Measurements from ENCODE around the gene TNC. TPM values are rescaled to one million over a fixed set of nuclear protein-coding genes. Genes with fewer than 3 reads are reported as not detected.

TNC gene
- total RNA-seq, 6 experiments from 2014 or later = 1.7 to 9.3 (median 4.0) TPM

- H3K4me1 ChIP-seq = no peaks in the 10 kb centered on the region
- no peak overlapping the region for H3K27ac ChIP-seq
- ATAC-seq (no peak), DNase-seq (no peak)
- H3K36me3 ChIP-seq = no peaks in the 10 kb centered on the region
- no peak for TF ChIP-seq POLR2A (IDR thresholded peaks at IDR 0.05)
- no peak for TF ChIP-seq CTCF (IDR thresholded peaks at IDR 0.05)
- no peaks in the 10 kb centered on the region for H3K27me3 ChIP-seq
- H3K4me3 ChIP-seq = no peak overlapping the region
- no peaks in the 10 kb centered on the region for H3K9me3 ChIP-seq
- WGBS (ENCODE audit: insufficient coverage, low coverage, low lambda C conversion rate, missing lambda C conversion rate) = 76% methylated on average over 1 of the region's 1 CpG
- intact Hi-C loops (cut with DNase I) = no loop called here
Measured at GRCh38 chr9:115032296-115032695, 85.7 kb downstream of the TNC start.

GRCh38 chr9:115030006-115030405 is 88.0 kb downstream of the TNC start:
- DNase-seq (no peak), ATAC-seq (no peak)
- intact Hi-C loops (cut with DNase I) = no loop called here
- no peaks in the 10 kb centered on the region for H3K27me3 ChIP-seq
- no peak for TF ChIP-seq CTCF (IDR thresholded peaks at IDR 0.05)
- no peak for TF ChIP-seq POLR2A (IDR thresholded peaks at IDR 0.05)
- WGBS (ENCODE audit: insufficient coverage, low coverage, low lambda C conversion rate, missing lambda C conversion rate) = 59% methylated on average over 4 of the region's 4 CpGs
- H3K27ac ChIP-seq = no peak overlapping the region
- H3K4me1 ChIP-seq = no peaks in the 10 kb centered on the region
- H3K4me3 ChIP-seq = no peak overlapping the region
- H3K36me3 ChIP-seq = no peaks in the 10 kb centered on the region
- no peaks in the 10 kb centered on the region for H3K9me3 ChIP-seq

- no peaks in the 10 kb centered on the region for H3K27me3 ChIP-seq
- no peak for ATAC-seq
- intact Hi-C loops (cut with DNase I) = no loop called here
- H3K4me1 ChIP-seq = no peaks in the 10 kb centered on the region
- no peak for DNase-seq
- no peak for TF ChIP-seq POLR2A (IDR thresholded peaks at IDR 0.05)
- no peak for TF ChIP-seq CTCF (IDR thresholded peaks at IDR 0.05)
- no peak overlapping the region for H3K27ac ChIP-seq
- H3K4me3 ChIP-seq = no peak overlapping the region
- H3K9me3 ChIP-seq = no peaks in the 10 kb centered on the region
- no peaks in the 10 kb centered on the region for H3K36me3 ChIP-seq
Measured at GRCh38 chr9:115025721-115026120, 92.2 kb downstream of the TNC start.

- WGBS (ENCODE audit: insufficient coverage, low coverage, low lambda C conversion rate, missing lambda C conversion rate) = 57% methylated on average over 5 of the region's 5 CpGs
- Histone ChIP-seq H3K27ac (no peak overlapping the region), H3K4me3 (no peak overlapping the region), H3K9me3 (no peaks in the 10 kb centered on the region), H3K36me3 (no peaks in the 10 kb centered on the region), H3K27me3 (no peaks in the 10 kb centered on the region), H3K4me1 (no peaks in the 10 kb centered on the region)
- TF ChIP-seq POLR2A (IDR thresholded peaks at IDR 0.05) (no peak), CTCF (IDR thresholded peaks at IDR 0.05) (no peak)
- ATAC-seq = no peak
- no peak for DNase-seq
- intact Hi-C loops (cut with DNase I) = no loop called here
Measured at GRCh38 chr9:115024925-115025535, 92.9 kb downstream of the TNC start.

Data from right lobe of liver (tissue), 6 donors.